Prostate gland (tissue), 2 donors: ENCODE data around the gene GID8. TPM values are rescaled to one million over a fixed set of nuclear protein-coding genes. Genes with fewer than 3 reads are reported as not detected.
A peak's percentile ranks its signal among the peaks of the same experiment; 100 is the strongest.

Source experiments
- DNase-seq: peaks from one replicate; pipeline ENCODE4 v3.0.0-alpha.2; 2019; ENCODE audit warnings: low spot score
- H3K27ac ChIP-seq, 2 donors: fragments of 200-600 bp; sonication (generic); 2 replicates each; pipeline ENCODE4 v1.5.1; 2017 to 2019
- H3K27me3 ChIP-seq: fragments of 200-600 bp; sonication (generic); replicated peaks from 2 replicates; pipeline ENCODE4 v1.5.1; 2019; ENCODE audit not compliant: insufficient read depth
- H3K36me3 ChIP-seq, 2 donors: fragments of 200-600 bp; sonication (generic); 1 replicate in 1 of 2; 2 replicates in 1 of 2; pipeline versions ENCODE4 v1.5.1 to v1.8.1; 2017 to 2019
- H3K4me1 ChIP-seq: fragments of 200-600 bp; sonication (generic); replicated peaks from 2 replicates; pipeline ENCODE4 v1.5.1; 2019
- H3K4me3 ChIP-seq, 2 donors: fragments of 200-600 bp; sonication (generic); 2 replicates each; pipeline ENCODE4 v1.5.1; 2017 to 2019
- H3K9me3 ChIP-seq: fragments of 200-600 bp; sonication (generic); 2 replicates; pipeline ENCODE4 v1.5.1; 2017
- POLR2A ChIP-seq: fragments of 450-650 bp; IDR thresholded peaks from one replicate; pipeline ENCODE4 v1.6.1; 2016; ENCODE audit warnings: antibody characterized with exemption, mild to moderate bottlenecking
- POLR2AphosphoS5 ChIP-seq: sonication (generic); formaldehyde crosslinking; IDR thresholded peaks from one replicate; pipeline ENCODE4 v1.6.1; 2017; ENCODE audit warnings: antibody characterized with exemption
- WGBS: methylation state at CpG from one replicate; pipeline ENCODE4 v1.1.5; 2018; 5-methylcytosine and 5-hydroxymethylcytosine counted together
- intact Hi-C: fragments of 100-400 bp; cut with DNase I; formaldehyde crosslinking; loops from one replicate; pipeline ENCODE4 v1.14.2; 2022
- total RNA-seq, 2 donors: library from RNA; depleted of rRNA; stranded (reverse); fragments of >200 nt; gene quantifications; one replicate each; pipeline ENCODE4 v1.1.0, GENCODE V29; 2016
- TF ChIP-seq, protein P1 (sequence below), 4 experiments: fragments of 200-600 bp in 2 of 4; fragments of 450-650 bp in 2 of 4; sonication (generic) in 2 of 4; IDR thresholded peaks; 1 replicate in 3 of 4; 2 replicates in 1 of 4; pipeline ENCODE4 v1.5.1; 2016 to 2019; ENCODE audit warnings: antibody characterized with exemption in 4 of 4, mild to moderate bottlenecking in 2 of 4, moderate library complexity in 2 of 4

The GID8 gene
- total RNA-seq, 2 donors from 2014 or later, result 38.7 to 42.7 TPM

DNA sequence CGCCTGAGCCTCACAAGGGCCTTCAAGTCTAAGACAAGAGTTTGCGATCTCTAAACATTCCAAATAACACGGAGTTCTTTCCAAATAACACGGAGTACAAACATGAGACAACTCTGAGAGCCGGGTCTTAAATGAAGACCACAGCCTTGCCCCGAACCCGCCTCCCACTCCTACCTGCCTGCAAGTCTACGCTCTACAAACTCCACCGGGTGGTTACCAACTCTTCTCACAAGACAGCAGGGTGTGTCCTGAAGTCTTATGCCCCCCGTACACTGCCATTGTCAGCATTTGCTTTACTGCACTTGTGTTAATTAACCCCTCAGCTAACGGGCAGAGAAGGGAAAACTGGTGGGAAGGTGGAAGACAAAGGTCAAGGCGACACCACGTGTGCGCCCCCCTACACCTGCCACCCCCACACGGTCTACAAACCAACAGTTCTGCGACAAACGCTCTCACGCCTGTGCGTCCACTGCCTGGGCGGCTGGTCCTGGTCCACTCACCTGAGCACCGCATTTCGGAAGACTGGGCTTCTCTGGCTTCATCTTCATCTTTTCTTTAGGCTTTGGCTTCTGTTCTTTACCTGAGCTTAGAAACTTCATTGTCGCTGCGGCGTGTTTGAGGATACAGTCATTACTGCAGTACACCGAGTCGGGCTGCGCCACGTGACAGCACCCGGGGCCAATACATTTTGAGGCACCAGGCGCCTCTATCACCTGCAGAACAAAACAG is 31.1 kb upstream of the GID8 start:
- no peaks in the 10 kb centered on the region for H3K27me3 ChIP-seq
- no peak overlapping the region for H3K4me3 ChIP-seq
- intact Hi-C loops, result no loop called here
- H3K9me3 ChIP-seq, result no peaks in the 10 kb centered on the region
- no peak for DNase-seq
- H3K4me1 ChIP-seq, result no peaks in the 10 kb centered on the region
- no peak overlapping the region for H3K27ac ChIP-seq
- WGBS, result 86% methylated on average over 31 of the region's 31 CpGs
- peaks cover 34 to 43% of the 10 kb centered on the region in 2 donors for H3K36me3 ChIP-seq
- no peak for TF ChIP-seq POLR2A
- no peak for TF ChIP-seq POLR2AphosphoS5
- TF ChIP-seq, protein P1, sequence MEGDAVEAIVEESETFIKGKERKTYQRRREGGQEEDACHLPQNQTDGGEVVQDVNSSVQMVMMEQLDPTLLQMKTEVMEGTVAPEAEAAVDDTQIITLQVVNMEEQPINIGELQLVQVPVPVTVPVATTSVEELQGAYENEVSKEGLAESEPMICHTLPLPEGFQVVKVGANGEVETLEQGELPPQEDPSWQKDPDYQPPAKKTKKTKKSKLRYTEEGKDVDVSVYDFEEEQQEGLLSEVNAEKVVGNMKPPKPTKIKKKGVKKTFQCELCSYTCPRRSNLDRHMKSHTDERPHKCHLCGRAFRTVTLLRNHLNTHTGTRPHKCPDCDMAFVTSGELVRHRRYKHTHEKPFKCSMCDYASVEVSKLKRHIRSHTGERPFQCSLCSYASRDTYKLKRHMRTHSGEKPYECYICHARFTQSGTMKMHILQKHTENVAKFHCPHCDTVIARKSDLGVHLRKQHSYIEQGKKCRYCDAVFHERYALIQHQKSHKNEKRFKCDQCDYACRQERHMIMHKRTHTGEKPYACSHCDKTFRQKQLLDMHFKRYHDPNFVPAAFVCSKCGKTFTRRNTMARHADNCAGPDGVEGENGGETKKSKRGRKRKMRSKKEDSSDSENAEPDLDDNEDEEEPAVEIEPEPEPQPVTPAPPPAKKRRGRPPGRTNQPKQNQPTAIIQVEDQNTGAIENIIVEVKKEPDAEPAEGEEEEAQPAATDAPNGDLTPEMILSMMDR (IDR thresholded peaks at IDR 0.05), result no peak

- intact Hi-C loops, result no loop called here
- Histone ChIP-seq H3K36me3 (peaks cover 34 to 43% of the 10 kb centered on the region in 2 donors), H3K9me3 (no peaks in the 10 kb centered on the region), H3K27ac (no peak overlapping the region), H3K4me1 (no peaks in the 10 kb centered on the region), H3K27me3 (no peaks in the 10 kb centered on the region), H3K4me3 (no peak overlapping the region)
- no peak for DNase-seq
- TF ChIP-seq POLR2AphosphoS5, result no peak
- TF ChIP-seq POLR2A, result no peak
- TF ChIP-seq, protein P1 (IDR thresholded peaks at IDR 0.05), result peak in 1 of 4 experiments; percentile 25
- 69% methylated on average over 16 of the region's 16 CpGs for WGBS
Measured at GRCh38 chr20:62907384-62908317, 30.3 kb upstream of the GID8 start.

DNA sequence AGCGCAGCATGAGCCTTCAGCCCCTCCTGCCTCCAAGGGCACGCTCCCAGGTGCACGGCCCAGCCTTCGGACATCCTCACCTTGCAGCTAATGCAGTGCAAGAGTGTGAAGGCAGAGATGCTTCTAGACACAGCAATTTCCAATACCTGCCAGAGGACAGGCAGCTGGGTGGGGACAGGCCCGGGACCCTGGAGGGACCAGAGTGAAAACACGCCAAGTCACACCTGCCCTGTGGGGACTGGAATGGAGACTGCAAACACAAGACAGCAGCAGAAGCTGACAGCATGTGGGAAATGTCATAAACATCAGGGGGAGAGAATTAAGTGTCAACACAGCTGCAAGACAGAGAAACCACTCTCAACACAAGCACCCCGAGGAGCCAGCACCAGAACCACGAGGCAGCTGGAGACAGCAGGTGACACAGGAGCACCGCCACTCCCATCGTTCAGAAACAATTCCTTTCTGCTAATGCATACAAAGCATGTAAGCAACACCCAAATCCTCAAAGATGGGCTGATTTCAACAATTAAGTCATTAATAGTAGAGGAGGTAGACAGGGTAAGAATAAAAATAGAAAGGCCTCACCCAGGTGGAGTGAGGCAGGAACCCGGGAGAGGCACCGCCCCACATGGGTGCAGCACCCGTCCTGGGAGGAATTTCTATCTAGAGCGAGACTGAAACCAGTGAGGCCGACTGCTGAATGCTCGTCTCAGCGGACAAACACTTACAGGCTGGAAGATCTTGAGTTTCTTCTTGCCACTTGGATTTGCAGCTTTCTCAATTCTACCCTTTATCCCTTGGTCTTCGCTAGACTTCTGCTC is 28.8 kb upstream of the GID8 start:
- Histone ChIP-seq H3K4me1 (no peaks in the 10 kb centered on the region), H3K36me3 (peaks cover 34 to 37% of the 10 kb centered on the region in 2 donors), H3K9me3 (no peaks in the 10 kb centered on the region), H3K4me3 (no peak overlapping the region), H3K27me3 (no peaks in the 10 kb centered on the region), H3K27ac (no peak overlapping the region)
- TF ChIP-seq, protein P1 (IDR thresholded peaks at IDR 0.05), result no peak
- TF ChIP-seq POLR2AphosphoS5, result no peak
- TF ChIP-seq POLR2A, result no peak
- DNase-seq, result no peak
- WGBS, result 83% methylated on average over 18 of the region's 18 CpGs
- intact Hi-C loops, result no loop called here

DNA sequence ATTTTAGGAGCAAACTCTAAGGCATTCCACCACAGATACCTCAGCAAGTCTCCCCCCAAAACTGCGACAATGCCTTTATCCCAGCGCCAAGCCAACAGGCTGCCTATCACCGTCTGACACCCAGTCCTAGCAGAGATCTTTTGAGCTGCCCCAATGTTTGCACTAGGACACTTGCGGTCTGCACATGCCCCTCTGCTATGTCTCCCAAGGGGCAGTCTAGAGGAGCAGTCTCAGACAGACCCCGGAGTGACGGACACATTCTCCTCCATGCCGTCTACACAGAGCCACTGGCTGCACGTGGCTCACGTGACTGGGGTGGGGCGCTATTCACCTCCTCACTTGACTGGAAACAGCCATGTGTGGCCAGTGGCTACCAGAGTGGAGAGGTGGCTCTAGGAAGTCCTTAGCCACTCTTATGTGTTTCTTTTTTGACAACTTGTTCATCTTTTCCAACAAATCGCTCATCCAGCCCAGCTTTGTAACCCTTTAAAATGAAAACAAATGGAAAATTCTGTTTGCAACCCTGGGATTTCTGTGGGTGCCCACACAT is 27.7 kb upstream of the GID8 start:
- H3K27ac ChIP-seq, result no peak overlapping the region
- no peaks in the 10 kb centered on the region for H3K27me3 ChIP-seq
- 88% methylated on average over 11 of the region's 11 CpGs for WGBS
- intact Hi-C loops, result no loop called here
- no peak overlapping the region for H3K4me3 ChIP-seq
- no peak for DNase-seq
- TF ChIP-seq POLR2AphosphoS5, result no peak
- TF ChIP-seq, protein P1 (IDR thresholded peaks at IDR 0.05), result no peak
- TF ChIP-seq POLR2A, result no peak
- no peaks in the 10 kb centered on the region for H3K4me1 ChIP-seq
- H3K9me3 ChIP-seq, result no peaks in the 10 kb centered on the region
- peaks cover 30 to 33% of the 10 kb centered on the region in 2 donors for H3K36me3 ChIP-seq
